K562 (cell line): Measurements from ENCODE around the gene STRIP1. TPM values are rescaled to one million over a fixed set of nuclear protein-coding genes. Genes with fewer than 3 reads are reported as not detected.
A peak's percentile ranks its signal among the peaks of the same experiment; 100 is the strongest.

Experiments
- ATAC-seq: fragments of 200-7000 bp; cut with Tn5 transposase; 3 replicates; pipeline ENCODE4 v1.9.1; 2020; ENCODE audit warnings: moderate library complexity
- BruUV-seq: library from RNA; stranded (reverse); fragments of 400-500 nt; replicated peaks from 2 replicates; lab custom pipeline; 2021; lab: Mats Ljungman, UMichigan
- CTCF ChIA-PET: fragments of 300-600 bp; formaldehyde crosslinking; extraction: SDS; loops from one replicate; lab custom pipeline; 2021; ENCODE audit warnings: low intra/inter-chr PET ratio; lab: Yijun Ruan, JAX
- POLR2A ChIA-PET: fragments of 300-600, 350-650 bp; sonication (Branson Sonifier 250); formaldehyde crosslinking; extraction: SDS; loops from one replicate; lab custom pipeline; 2021; ENCODE audit warnings: antibody characterized with exemption, inconsistent platforms; lab: Yijun Ruan, JAX
- DNase-seq, 4 experiments: peaks; one replicate each; pipeline versions ENCODE4 v3.0.0 to v3.0.0-alpha.2; 2011 to 2018; ENCODE audit warnings: low spot score in 3 of 4, mixed read lengths in 3 of 4; ENCODE audit errors: extremely low read depth in 1 of 4
- FAIRE-seq: peaks from 2 replicates; lab custom pipeline; 2011; peaks lifted over from hg19 to GRCh38; lab: Jason Lieb, UNC
- H2AFZ ChIP-seq: 2 replicates; pipeline ENCODE4 v1.6.0; 2011; ENCODE audit warnings: low read depth, low read length, control low read depth, inconsistent platforms
- H3K27ac ChIP-seq: fragments of 200-600 bp; 3 replicates; pipeline ENCODE4 v1.8.0; 2011; ENCODE audit warnings: low read depth, mild to moderate bottlenecking, control low read depth, inconsistent platforms, low read length, moderate library complexity, mixed read lengths; ENCODE audit errors: extremely low read depth
- H3K27me3 ChIP-seq, 2 experiments: fragments of 300-600 bp in 1 of 2; 2 replicates in 1 of 2; 3 replicates in 1 of 2; pipeline versions ENCODE4 v1.6.0 to v1.8.0; 2011; ENCODE audit warnings: inconsistent platforms in 2 of 2, low read length in 2 of 2, mild to moderate bottlenecking in 1 of 2, mixed read lengths in 1 of 2, moderate library complexity in 1 of 2; ENCODE audit not compliant: control insufficient read depth in 2 of 2, insufficient read depth in 2 of 2
- H3K36me3 ChIP-seq: fragments of 300-600 bp; 3 replicates; pipeline ENCODE4 v1.8.0; 2011; ENCODE audit warnings: mild to moderate bottlenecking, low read length, inconsistent platforms; ENCODE audit not compliant: control insufficient read depth, insufficient read depth
- H3K4me1 ChIP-seq, 2 experiments: fragments of 200-600 bp in 1 of 2; replicated peaks in 1 of 2; 2 replicates in 1 of 2; 3 replicates in 1 of 2; pipeline versions ENCODE4 v1.5.1 to v1.8.0; 2011; ENCODE audit warnings: inconsistent platforms in 2 of 2, low read length in 2 of 2, mild to moderate bottlenecking in 1 of 2, mixed read lengths in 1 of 2, moderate library complexity in 1 of 2; ENCODE audit not compliant: control insufficient read depth in 2 of 2, insufficient read depth in 2 of 2
- H3K4me2 ChIP-seq: 2 replicates; pipeline ENCODE4 v1.6.1; 2011; ENCODE audit warnings: low read length, control low read depth, inconsistent platforms, mixed read lengths; ENCODE audit not compliant: insufficient read depth
- H3K4me3 ChIP-seq: fragments of 200-600 bp; sonication (generic), shearing (Covaris generic); 2 replicates; pipeline ENCODE4 v1.5.1; 2016; ENCODE audit warnings: control low read depth, inconsistent platforms
- H3K79me2 ChIP-seq: fragments of 200-600 bp; 3 replicates; pipeline ENCODE4 v1.8.0; 2011; ENCODE audit warnings: low read length, inconsistent platforms; ENCODE audit not compliant: control insufficient read depth, insufficient read depth
- H3K9ac ChIP-seq, 2 experiments: 2 replicates each; pipeline versions ENCODE4 v1.6.0 to v1.6.1; 2011; ENCODE audit warnings: low read depth in 2 of 2, low read length in 2 of 2, control low read depth in 1 of 2, inconsistent platforms in 1 of 2, mild to moderate bottlenecking in 1 of 2, mixed read lengths in 1 of 2; ENCODE audit not compliant: insufficient read depth in 1 of 2
- H3K9me1 ChIP-seq: one replicate; pipeline ENCODE4 v1.6.0; 2011; ENCODE audit warnings: inconsistent platforms, mild to moderate bottlenecking, low read length, moderate library complexity; ENCODE audit not compliant: control insufficient read depth, insufficient read depth
- H3K9me3 ChIP-seq: replicated peaks from 2 replicates; pipeline ENCODE4 v1.5.1; 2011; ENCODE audit warnings: low read depth, low read length, inconsistent platforms; ENCODE audit not compliant: control insufficient read depth, insufficient read depth
- H4K20me1 ChIP-seq: replicated peaks from 2 replicates; pipeline ENCODE4 v1.6.1; 2011; ENCODE audit warnings: low read length, inconsistent platforms, mixed read lengths; ENCODE audit not compliant: control insufficient read depth, insufficient read depth
- BRD4 ChIP-seq: fragments of 200-600 bp; sonication (generic); IDR thresholded peaks from 2 replicates; pipeline ENCODE4 v1.6.1; 2017; ENCODE audit warnings: inconsistent platforms
- CBFA2T2 ChIP-seq: fragments of 450-650 bp; conservative IDR thresholded peaks from 2 replicates; pipeline ENCODE4 v1.6.1; 2017; ENCODE audit warnings: mild to moderate bottlenecking
- CBFA2T3 ChIP-seq: fragments of 450-650 bp; IDR thresholded peaks from 2 replicates; pipeline ENCODE4 v1.6.1; 2017
- CREBBP ChIP-seq: IDR thresholded peaks from one replicate; pipeline ENCODE4 v1.6.1; 2012; ENCODE audit warnings: low read depth, mild to moderate bottlenecking, control low read depth, inconsistent platforms, low read length
- E2F4 ChIP-seq: sonication (generic); formaldehyde crosslinking; IDR thresholded peaks from 2 replicates; pipeline ENCODE4 v1.8.0; 2022; ENCODE audit warnings: mild to moderate bottlenecking, low read depth, missing genetic modification reagents
- EP300 ChIP-seq: IDR thresholded peaks from 2 replicates; pipeline ENCODE4 v1.6.1; 2012; ENCODE audit warnings: low read length, improper control_type of control experiment
- MEF2D ChIP-seq: conservative IDR thresholded peaks from 2 replicates; pipeline ENCODE4 v1.6.1; 2016; ENCODE audit warnings: low read depth, missing genetic modification characterization, missing compliant biosample characterization
- MNT ChIP-seq, 2 experiments: fragments of 450-650 bp; conservative IDR thresholded peaks; 2 replicates each; pipeline ENCODE4 v1.6.1; 2017; ENCODE audit warnings: mild to moderate bottlenecking in 2 of 2, moderate library complexity in 2 of 2
- NCOA6 ChIP-seq: fragments of 450-650 bp; IDR thresholded peaks from 2 replicates; pipeline ENCODE4 v1.6.1; 2017; ENCODE audit warnings: mild to moderate bottlenecking
- PHF8 ChIP-seq: fragments of 200-600 bp; sonication (generic); IDR thresholded peaks from 2 replicates; pipeline ENCODE4 v1.6.1; 2012; ENCODE audit warnings: mixed run types, mild to moderate bottlenecking, inconsistent platforms, low read length, moderate library complexity, borderline replicate concordance
- POLR2AphosphoS5 ChIP-seq: IDR thresholded peaks from 2 replicates; pipeline ENCODE4 v1.6.1; 2011; ENCODE audit warnings: mild to moderate bottlenecking, low read depth, low read length, moderate library complexity; ENCODE audit not compliant: control insufficient read depth, insufficient read depth
- POLR2G ChIP-seq: fragments of 200-400 bp; formaldehyde crosslinking; IDR thresholded peaks from 2 replicates; pipeline ENCODE4 v1.6.1; 2017; ENCODE audit warnings: low read depth, mild to moderate bottlenecking, antibody characterized with exemption, low read length, moderate library complexity
- SUPT5H ChIP-seq: fragments of 450-650 bp; IDR thresholded peaks from 2 replicates; pipeline ENCODE4 v1.6.1; 2016
- TAL1 ChIP-seq: fragments of 450-650 bp; IDR thresholded peaks from 2 replicates; pipeline ENCODE4 v1.6.1; 2016; ENCODE audit warnings: mild to moderate bottlenecking
- TEAD4 ChIP-seq, 2 experiments: sonication (generic) in 1 of 2; formaldehyde crosslinking in 1 of 2; IDR thresholded peaks; 2 replicates each; pipeline versions ENCODE4 v1.6.1 to v1.8.0; 2012 to 2022; ENCODE audit warnings: borderline replicate concordance in 1 of 2, inconsistent platforms in 1 of 2, low read length in 1 of 2, mild to moderate bottlenecking in 1 of 2, missing genetic modification reagents in 1 of 2
- VEZF1 ChIP-seq: fragments of 200-800 bp; sonication (Bioruptor generic); IDR thresholded peaks from 2 replicates; pipeline ENCODE4 v1.6.1; 2017; ENCODE audit warnings: missing genetic modification characterization, missing compliant biosample characterization
- ZBTB7A ChIP-seq: IDR thresholded peaks from 2 replicates; pipeline ENCODE4 v1.6.1; 2011; ENCODE audit warnings: low read depth, mild to moderate bottlenecking, low read length, moderate library complexity, borderline replicate concordance; ENCODE audit not compliant: control insufficient read depth
- WGBS: fragments of 100-300 bp; shearing (Covaris generic); methylation state at CpG from one replicate; pipeline ENCODE4 v1.1.6; 2016; ENCODE audit warnings: low coverage, mixed read lengths; ENCODE audit not compliant: insufficient coverage; ENCODE audit errors: missing lambda C conversion rate; 5-methylcytosine and 5-hydroxymethylcytosine counted together
- in situ Hi-C: fragments of 300-500 bp; cut with MboI; formaldehyde crosslinking; loops from 4 replicates; pipeline ENCODE4 v1.15.0; 2018; ENCODE audit warnings: inconsistent platforms, mixed read lengths
- intact Hi-C: fragments of 100-400 bp; cut with micrococcal nuclease; formaldehyde crosslinking; loops from 2 replicates; pipeline ENCODE4 v1.14.2; 2022
- polyA plus RNA-seq, 8 experiments: library from polyadenylated mRNA; depleted of rRNA in 4 of 8; stranded (reverse) in 5 of 8; unstranded in 3 of 8; fragments of >200 nt; fragmentation: Nextera tagmentation in 2 of 8; fragmentation: Illumina TruSeq in 1 of 8; extraction: Ambion mirVana in 2 of 8; extraction: Trizol in 1 of 8; gene quantifications; 2 replicates each; pipeline versions ENCODE4 v1.2.1 to v1.2.3, GENCODE V29; 2011 to 2014; ENCODE audit warnings: inconsistent platforms in 1 of 8, missing spikeins in 1 of 8
- total RNA-seq, 7 experiments: library from RNA; depleted of rRNA in 6 of 7; stranded (reverse); fragments of >200 nt in 6 of 7; fragmentation: Illumina TruSeq in 2 of 7; extraction: Trizol in 2 of 7; gene quantifications; 2 replicates each; pipeline versions ENCODE4 v1.2.1 to v1.2.3, GENCODE V29; 2011 to 2021; ENCODE audit warnings: low replicate concordance in 1 of 7

The STRIP1 gene
- total and polyA plus RNA-seq, 9 of the 15 experiments (the other 6 are each of a cell fraction or from before 2014, with no cell fraction given): 9.9 to 42.3 (median 32.0) TPM

- H3K9me1 ChIP-seq: peaks cover 12% of the 10 kb centered on the region
- H3K36me3 ChIP-seq: peaks cover 42% of the 10 kb centered on the region
- ATAC-seq (peak; percentile 63), DNase-seq (peak; percentile 63 to 85 (median 66)), FAIRE-seq (peak; percentile 82)
- H3K9me3 ChIP-seq: no peaks in the 10 kb centered on the region
- H3K4me3 ChIP-seq: no peak overlapping the region
- no peak overlapping the region for H2AFZ ChIP-seq
- POLR2A ChIA-PET: interaction anchor here (0.6 to 2.2 kb wide), 10 partner anchors 8 to 280 kb away, joined by 3 to 8 read pairs (median 4); partner anchors contain the start of gene RBM15
- BruUV-seq: no TSS peak
- no peaks in the 10 kb centered on the region for H3K27me3 ChIP-seq
- H3K4me2 ChIP-seq: peak overlapping the region; percentile 36
- H3K79me2 ChIP-seq: no peaks in the 10 kb centered on the region
- H3K9ac ChIP-seq: peak overlapping the region in 1 of 2 experiments; percentile 78; a peak in 2 of 4 replicates
- in situ Hi-C loops (no loop called here), intact Hi-C loops (loop anchor here (10.0 kb wide), 1 partner anchor 406 kb away; no protein-coding TSS in a partner anchor)
- CTCF ChIA-PET: interaction anchor here (0.6 to 1.2 kb wide), 5 partner anchors 8 to 503 kb away, joined by 3 to 4 read pairs (median 3); no protein-coding TSS in a partner anchor
- peaks cover 24 to 33% of the 10 kb centered on the region in 2 experiments for H3K4me1 ChIP-seq
- peaks cover 31% of the 10 kb centered on the region for H4K20me1 ChIP-seq
- 31% methylated on average over 6 of the region's 6 CpGs for WGBS
- peak overlapping the region; percentile 21; the same call in 1 of the 3 replicates for H3K27ac ChIP-seq
- TF ChIP-seq BRD4 (no peak), TAL1 (peak; percentile 24; the same call in 1 of the 2 replicates), MNT (conservative IDR thresholded peaks at IDR 0.05) (0 out of 4 replicates have a peak, but pooled peaks of 1 of the 2 experiments have one; percentile 32), CBFA2T2 (peak; percentile 40), CREBBP (no peak), PHF8 (no peak), CBFA2T3 (peak; percentile 65), POLR2G (peak; percentile 33; the same call in 1 of the 2 replicates), MEF2D (tag) (no peak), VEZF1 (CRISPR knock-in tag) (peak; percentile 56), POLR2AphosphoS5 (peak; percentile 55), NCOA6 (no peak), EP300 (peak; percentile 14; the same call in 1 of the 2 replicates), TEAD4 (IDR thresholded peaks at IDR 0.05; ENCODE audit: low read length) (peak; percentile 33; the same call in 1 of the 2 replicates), TEAD4 (CRISPR knock-in tag; IDR thresholded peaks at IDR 0.05; ENCODE audit: borderline replicate concordance) (no peak), E2F4 (CRISPR knock-in tag) (no peak), ZBTB7A (peak; percentile 53; the same call in 1 of the 2 replicates), SUPT5H (0 out of 2 replicates have a peak, but pooled peaks have one; percentile 13)
These were observed 24.9 kb downstream of the STRIP1 start for GRCh38 chr1:110059133-110059863.
